HG03135 (cell line): ENCODE measurements around the gene CEP68.
"Not testable (repeated sequence)": the region's sequence is repeated elsewhere in the genome, so short reads cannot be mapped to it uniquely, and the experiment has no call there.

Source experiments
- ATAC-seq: cut with Tn5 transposase; IDR thresholded peaks from one replicate; pipeline ENCODE4 v1.9.1; 2021; ENCODE audit warnings: mild to moderate bottlenecking, moderate library complexity; ENCODE audit not compliant: unreplicated experiment

The CEP68 gene

GRCh38 chr2:65125457-65125856, 69.2 kb downstream of the CEP68 start:
- not testable (repeated sequence) for ATAC-seq

DNA sequence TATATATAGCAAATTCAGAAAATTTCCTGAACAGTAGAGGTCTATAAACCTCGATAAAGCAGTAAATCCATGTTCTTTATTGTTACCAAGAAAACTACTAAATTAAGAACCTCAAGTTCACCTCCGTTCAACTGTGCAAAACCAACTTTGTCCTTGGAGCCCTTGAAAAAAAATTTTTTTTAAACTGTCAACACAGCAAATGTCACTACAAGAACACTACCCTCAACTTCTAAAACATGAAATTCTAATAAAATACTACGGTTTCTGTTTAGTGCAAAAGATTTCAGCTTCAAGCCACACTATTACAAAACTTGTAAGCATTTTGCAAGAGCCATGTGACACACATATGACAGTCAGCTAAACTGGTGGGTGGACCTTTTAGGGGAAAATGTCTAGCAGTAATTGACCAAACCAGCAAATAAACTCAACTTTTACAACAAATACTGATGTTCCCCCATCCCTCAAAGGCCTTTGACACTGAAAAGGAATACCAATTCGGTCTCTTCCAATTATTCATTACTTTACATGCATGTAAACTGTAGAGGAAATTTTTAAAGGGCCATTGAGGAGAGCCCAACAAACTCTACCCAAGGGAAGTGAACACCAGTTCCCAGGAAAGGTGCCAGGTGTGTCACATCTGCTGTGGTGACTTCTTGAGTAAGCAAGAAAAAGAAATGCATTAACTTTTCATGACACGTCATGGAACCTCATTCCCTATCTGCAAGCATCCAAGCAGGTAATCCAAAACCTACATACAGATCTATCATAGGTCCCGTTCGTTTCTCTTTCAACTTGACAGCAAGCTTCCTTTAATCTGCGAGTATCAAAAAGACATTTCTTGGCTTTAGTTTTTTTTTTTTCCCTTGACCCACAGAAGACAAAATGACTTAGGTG, 72.3 kb downstream of the CEP68 start:
- ATAC-seq = no peak

DNA sequence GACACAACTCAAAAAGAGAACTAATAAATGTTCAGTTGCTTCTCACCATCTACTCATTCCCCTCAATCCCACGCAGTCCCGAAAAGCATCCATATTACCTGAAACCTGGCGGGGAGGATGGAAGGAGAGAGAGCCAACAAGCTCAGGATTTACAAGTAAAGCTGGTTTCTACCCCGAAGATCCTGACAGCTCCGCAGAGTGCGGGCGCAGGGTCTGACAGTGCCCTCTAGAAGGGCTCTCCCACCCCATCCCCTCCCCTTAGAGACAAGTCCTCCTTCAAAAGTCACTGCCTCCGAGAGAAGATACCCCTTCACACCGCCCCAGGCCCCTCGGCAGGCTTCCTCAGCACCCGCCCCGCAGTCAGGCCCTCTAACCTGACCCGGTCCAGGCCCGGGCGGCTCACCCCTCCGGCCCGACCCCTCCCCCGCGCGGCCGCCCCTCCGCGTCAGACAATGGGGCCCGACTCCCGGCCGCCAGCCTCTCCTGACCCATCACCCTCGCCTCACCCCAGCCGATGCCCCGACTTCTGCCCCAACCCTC, 73.1 kb downstream of the CEP68 start:
- ATAC-seq = peak; percentile 2

DNA sequence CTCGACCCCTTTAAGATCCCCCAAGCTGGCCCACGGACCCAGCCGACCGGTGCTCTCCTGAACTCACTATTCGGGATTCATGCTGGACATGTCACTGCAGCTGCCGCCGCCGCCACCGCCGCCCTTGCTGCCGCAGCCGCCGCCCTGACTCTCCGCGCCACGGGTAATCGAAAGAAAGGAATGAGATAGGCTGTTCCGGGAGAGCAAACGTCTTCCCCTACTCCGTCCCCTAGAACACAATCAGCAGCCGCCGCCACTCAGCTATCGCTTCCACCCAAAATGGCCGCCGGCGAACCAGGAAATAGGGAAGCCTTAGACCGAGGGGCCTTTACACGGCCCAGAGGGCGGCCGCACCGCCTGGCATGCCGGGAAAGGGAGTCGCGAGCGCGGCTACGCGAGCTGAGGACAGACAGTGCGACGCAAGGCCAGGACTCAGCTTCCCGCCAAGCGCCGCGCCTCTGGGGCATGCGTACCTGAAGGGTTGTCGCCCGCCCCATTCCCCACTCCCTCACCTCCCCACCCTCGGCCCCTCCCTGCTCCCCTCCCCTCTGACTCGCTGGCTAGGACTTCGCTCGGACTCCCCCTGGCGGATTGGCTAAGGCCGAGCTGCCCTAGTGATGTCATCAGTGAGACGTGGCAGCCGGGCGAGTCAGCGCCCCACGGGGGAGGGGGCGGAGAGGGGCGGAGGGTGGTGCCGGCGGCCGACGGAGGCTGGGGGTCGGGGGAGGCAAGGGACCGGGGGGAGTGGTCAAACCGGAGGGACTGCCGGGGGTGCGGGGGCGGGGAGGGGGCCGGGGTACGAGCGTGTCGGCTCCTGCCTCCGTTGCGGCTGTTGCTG, 73.8 kb downstream of the CEP68 start, which contains the start of gene RAB1A:
RAB1A (minus strand) TSS at position 281 of the 838 bp plus-strand sequence; CDS start at position 90, 191 bp downstream.
- ATAC-seq = peak; percentile 98

DNA sequence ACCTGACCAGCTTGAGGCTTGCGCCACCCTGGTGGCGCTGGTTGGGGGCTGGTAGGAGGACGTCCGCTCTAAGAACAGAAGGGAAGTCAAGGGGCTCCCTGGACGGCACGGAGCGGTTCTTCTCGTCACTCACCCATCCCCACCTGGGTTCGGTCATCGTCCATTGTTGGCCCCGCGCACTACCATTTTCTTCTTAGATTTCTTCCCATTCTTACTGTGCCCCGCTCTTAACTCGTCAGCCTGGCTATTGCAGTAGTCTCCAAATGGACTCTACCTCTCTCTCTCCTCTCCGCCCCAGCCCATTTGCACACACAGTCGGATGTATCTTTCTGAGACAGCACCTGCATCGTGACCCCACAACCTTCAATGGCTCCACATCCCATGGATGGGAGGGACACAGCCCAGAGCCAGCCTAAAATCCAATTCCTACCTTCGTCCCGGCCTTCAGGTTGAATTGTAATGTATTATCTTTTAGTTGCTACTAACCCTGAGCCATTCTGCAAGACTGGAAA, 74.5 kb downstream of the CEP68 start:
- peak; percentile 23 for ATAC-seq

- ATAC-seq = not testable (repeated sequence)
These were observed 76.7 kb downstream of the CEP68 start for GRCh38 chr2:65132930-65133329.

GRCh38 chr2:65133626-65134025, 77.4 kb downstream of the CEP68 start:
- ATAC-seq = no peak

GRCh38 chr2:65134158-65134557, 77.9 kb downstream of the CEP68 start:
- no peak for ATAC-seq

GRCh38 chr2:65136253-65136652, 80.0 kb downstream of the CEP68 start:
- ATAC-seq = no peak
